NCI-H2227 (cell line): ENCODE measurements around the gene LCN9.
"Not testable (repeated sequence)": the region's sequence is repeated elsewhere in the genome, so short reads cannot be mapped to it uniquely, and the experiment has no call there.

Experiments used
- DNase-seq: peaks from one replicate; lab custom pipeline; 2025; ENCODE audit not compliant: unreplicated experiment; lab: John Stamatoyannopoulos, UW

The LCN9 gene

DNA sequence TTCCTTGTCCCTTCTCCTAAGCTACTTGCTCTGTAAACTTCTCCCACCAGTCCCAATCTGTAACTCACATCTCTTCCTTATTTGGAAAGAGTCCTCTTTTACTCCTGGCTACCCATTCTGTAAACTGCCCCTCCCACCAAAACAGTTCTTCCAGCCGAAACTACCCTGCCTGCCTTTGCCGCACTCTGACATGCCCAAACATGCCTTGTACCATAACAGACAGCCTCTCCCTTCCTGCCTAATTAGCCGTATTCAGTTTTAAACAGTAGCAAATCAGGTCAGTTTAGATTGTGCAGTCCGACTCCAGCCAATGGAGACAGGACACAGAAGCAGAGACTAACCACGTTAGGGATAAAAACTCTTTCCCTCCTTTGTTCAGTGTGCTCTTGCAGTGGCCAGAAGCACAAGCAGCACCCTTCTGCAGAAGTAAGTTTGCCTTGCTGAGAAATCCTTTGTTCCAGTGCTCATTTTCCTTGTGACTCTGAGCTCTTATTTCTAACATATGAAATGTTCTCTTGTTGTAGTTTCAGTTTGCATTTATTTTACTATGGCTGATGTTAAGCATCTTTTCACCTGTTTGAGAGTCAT is 18.4 kb upstream of the LCN9 start:
- no peak for DNase-seq

DNA sequence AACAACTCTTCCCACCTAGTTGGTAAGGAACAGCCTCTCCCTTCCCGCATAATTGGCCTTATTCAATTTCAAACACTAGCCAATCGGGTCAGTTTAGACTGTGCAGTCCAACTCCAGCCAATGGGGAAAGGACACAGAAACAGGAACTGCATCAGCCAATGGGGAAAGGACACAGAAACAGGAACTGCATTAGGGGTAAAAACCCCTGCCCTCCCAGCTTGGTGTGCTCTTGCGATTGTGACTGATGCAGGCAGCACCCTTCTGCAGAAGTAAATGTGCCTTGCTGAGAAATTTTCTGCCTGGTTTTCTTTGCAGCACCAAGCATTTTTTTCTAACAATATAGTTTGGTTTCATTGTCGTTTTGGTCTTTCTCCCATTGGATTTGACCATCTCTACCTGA is 15.2 kb upstream of the LCN9 start:
- no peak for DNase-seq

DNA sequence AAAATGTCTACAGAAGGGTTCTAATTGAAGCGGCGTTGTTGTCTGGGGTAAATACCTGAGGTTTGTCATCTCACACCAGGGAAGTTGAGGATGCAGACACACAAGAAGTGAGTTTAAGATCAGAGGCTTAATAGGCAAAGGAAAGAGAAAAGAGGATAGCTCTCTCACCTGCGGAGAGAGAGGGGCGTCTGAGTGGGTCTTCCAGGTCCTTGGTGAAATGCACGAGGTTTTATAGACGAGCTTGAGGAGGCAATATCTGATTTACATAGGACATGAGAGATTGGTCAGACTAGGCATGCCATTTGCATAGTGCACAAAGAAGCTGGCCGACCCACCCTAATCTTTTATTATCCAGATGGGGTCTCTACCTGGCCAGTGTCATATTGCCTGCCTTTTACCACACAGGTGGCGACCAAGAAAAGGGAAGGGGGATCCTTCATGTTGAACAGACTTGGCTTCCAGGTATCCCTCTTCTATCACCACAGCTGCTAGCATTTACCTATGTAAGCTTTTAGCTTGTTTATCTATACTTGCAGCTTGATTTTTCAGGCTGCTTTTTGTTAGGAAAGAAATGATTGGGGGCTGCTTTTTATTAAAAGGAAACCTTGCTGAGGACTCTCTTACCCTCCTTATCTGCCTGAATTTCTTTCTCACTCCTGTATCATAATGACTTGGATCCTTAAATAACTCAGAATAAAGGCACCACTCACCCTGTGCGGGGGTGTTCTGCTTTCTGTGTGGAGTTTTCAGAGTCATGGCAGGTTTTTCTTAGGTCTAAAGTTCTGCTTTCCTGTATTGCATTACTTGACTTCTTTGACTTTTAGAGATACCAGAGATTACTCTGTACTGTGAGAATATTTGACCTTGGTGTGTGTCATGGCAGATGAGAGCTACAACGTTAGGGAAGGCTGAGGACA is 14.4 kb upstream of the LCN9 start:
- DNase-seq, result no peak

DNA sequence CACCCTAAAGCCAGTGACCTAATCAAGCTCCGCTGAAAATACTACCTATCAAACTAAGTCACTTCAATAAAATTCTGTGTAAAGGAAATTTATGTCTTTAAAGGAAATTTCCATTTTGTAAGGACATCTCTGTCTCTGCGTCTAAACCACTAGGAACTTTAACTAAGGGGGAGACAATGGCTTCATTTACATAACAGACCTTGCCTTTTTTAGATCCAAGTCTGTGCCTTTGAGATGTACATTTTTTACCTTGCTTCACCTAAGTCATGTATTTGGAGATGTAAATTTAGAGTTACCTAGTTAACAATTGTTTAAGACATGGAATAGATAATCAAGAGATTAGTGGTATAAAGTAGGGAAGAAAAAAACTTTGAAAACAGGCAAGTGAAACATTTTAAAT is 13.6 kb upstream of the LCN9 start:
- no peak for DNase-seq

DNA sequence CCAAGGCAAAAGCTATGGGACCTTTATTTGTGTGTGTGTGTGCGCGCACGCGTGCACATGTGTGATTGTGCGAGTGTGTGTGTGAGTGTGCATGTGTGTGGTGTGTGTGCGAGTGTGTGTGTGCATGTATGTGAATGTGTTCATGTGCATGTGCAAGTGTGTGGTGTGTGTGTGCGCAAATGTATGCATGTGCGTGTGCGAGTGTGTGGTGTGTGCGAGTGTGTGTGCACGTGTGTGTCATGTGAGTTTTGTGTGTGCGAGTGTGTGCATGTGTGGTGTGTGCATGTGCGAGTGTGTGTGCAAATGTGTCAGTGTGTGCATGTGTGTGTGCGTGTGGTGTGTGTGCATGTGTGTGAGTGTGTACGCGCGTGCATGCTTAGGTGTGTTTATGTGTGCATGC is 12.7 kb upstream of the LCN9 start:
- no peak for DNase-seq

DNA sequence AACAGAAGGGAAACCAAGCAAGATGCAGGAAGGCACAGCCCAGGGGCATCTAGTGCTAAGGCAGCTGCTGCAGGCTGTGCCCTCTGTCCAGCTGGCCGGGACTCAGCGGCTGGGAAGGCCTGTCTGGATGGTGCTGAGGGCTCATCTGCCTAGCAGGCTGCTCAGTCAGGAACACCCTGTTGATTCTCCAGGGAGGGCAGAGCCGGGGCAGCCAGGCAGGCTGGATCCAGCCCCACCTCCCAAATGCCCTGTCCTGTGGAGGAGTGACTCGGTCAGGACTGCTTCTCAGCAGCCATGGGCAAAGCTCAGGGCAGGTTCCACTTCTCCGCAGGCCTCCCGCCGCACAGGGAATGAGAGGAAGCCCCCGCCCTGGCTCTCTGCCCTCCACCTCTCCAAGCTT is 7.8 kb upstream of the LCN9 start:
- DNase-seq, result no peak

DNA sequence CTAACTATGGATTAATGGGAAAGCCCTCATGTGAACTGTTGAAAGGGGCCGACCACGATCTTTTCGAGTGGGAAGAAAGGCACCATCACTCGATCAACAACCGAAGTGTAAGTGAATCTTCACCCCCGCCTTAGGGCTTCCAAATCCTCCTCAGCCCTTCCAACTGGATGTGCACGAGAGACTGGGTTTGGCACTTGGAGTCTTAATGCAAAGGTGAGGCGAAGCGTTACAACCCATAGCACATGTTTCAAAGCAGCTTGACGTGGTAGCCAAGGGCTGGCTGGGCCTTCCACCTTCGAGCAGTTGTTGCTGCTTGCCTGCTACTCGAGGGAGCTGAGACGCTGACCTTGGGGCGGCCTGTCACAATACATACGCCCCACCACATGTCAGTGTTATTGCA is 5.7 kb upstream of the LCN9 start:
- no peak for DNase-seq

DNA sequence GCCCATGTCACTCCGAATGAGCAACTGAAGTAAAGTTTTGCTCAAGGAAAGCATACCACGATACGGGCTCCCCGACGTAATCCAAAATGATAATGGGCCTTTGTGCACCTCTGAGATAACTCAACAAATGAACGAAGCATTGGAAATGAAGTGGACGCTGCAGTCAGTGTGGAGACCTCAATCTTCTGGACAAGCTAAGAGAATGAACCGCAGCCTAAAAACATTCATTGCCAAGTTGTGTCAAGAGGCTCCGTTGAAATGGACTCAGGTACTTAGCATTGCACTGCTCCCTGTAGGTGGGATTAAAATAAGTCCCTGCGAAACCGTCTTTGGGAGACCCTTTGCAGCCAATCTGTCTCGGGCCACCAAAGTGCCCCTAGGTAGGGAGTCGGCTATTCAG is 3.9 kb upstream of the LCN9 start:
- DNase-seq, result no peak

DNA sequence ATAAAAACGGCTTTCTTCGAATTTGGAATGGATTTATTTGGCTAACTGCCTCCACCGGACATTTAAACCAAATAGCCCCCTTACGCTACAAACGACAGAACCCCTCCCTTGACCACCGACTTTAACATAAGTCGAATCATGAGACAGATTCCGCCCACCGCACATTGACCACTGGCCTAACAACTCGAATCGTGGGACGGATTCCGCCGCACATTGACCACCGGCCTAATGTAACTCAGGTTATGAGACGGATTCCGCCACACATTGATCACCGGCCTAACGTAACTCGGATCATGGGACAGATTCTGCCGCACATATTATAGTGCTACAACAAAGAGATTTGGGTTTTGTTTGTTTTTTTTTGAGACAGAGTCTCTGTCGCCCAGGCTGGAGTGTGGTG is 2.7 kb upstream of the LCN9 start:
- DNase-seq, result no peak

DNA sequence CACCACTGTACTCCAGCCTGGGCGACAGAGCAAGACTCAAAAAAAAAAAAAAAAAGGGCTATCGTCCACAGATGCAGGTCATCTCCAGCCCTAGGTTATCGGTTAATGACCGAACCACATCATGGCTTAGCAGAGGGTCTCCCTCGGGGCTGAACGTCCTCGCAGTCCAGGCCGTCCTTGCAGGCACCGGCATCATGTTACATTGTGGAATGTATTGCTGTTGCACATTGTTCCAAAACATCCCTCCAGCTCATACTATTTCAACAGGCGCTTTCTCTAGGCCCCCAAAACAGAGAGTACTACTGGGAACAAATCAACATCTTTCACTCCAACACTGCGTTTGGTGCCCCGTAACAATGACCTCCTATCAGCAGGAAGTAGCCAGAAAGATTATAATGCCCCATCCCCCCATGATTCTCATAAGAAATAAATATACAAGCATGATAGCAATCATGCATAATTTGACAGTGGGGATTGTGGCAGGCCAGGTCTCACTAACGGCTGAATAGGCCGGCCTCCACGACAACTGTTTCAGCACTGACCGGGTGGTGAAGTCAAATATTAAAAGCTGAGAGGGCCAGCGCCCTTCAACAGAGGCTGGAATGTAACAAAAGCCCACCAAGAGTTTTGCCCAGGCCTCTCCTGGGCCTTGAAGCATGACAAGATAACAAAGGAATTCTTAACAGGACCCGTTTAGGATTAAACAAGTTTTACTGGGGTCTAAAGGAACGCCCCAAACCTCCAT is 1.1 kb upstream of the LCN9 start:
- no peak for DNase-seq

DNA sequence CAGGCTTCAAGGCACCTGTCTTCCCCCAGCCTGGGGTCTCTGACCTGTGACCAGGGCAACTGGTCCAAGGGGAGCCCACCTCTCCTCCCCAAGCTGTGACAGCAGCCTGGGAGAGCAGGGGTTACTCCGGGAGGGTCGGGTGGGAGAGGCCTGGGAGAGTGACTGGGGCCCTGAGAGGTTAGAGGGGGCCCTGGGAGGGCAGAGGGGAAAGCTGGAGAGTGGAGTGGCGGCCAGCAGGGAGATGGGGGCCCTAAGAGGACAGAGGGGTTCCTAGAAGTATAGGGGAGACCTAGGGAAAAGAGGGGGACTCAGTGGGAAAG is 302 bp downstream of the LCN9 start:
- no peak for DNase-seq

DNA sequence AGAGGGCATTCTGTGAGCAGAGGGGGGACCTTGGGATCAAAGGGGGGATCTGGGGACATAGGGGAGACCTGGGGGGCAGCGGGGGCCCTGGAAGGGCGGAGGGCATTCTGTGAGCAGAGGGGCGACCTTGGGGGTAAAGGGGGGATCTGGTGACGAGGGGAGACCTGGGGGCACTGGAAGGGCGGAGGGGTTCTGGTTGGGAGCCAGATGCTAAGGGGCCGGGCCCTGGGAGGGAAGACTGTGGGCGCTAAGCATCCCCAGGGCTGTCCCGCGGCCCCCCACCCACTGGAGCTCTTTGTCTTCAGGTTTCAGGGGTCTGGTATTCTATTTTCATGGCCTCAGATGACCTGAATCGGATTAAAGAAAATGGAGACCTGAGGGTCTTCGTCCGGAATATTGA is 748 bp downstream of the LCN9 start:
- DNase-seq, result no peak

DNA sequence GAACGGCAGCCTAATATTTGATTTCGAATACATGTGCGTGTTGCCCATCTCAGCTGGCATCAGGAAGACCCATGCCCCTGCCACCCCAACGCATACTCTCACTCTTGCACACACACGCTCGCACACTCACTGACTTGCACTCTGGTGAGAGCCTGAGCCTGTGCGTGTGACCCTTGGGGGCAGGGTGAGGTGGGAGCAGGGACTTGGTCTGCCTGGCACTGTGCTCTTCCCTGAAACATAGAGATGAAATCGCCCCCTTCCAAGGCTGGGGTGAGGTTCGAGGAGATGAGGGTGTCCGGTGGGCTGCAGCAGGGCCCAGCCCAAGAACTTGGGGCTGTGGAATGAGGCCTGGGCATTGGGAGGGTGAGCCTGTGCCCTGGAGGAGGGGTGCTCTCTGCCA is 1.2 kb downstream of the LCN9 start:
- DNase-seq, result no peak

DNA sequence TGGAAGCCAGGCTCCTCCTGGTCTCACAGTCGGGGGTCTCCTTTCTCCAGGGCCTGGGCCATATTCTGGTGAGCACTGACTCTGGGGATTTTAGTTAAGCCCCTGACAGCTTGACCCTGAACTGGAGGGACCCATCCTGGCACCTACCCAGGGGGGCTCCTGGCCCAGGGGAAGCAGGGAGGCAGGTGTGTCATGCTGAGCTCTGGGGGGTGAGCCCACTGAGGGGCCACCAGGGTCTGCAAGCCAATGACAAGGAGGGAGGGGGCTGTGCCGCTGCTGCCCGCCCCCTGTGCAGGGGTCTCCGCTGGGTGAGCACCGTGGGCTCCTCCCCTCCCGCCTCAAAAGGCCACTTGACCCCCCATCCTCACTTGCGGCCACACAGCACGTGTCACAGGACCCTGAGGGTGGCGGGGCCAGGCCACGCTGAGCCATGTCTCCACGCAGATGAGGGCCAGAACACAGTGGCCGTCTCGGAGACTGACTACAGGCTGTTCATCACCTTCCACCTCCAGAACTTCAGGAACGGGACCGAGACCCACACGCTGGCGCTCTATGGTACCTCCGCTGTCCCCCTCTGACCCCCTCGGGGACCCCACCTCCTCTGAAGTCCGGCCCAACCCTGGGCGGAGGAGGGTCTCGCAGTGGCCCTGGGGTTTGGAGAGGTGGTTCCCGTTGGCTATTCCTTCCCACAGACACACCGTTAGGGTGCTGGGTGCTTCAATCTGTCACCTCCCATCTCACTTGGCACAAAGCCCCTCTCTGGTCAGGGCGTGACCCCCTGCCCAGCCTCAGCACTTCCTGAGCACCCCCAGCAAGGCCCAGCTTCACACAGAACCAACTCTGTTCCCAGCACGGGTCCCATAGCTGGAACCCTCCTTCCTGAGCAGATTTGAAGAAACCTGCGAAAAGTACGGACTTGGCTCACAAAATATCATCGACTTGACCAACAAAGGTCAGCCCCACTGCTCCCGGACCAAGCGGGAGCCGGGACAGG is 2.0 kb downstream of the LCN9 start:
- no peak for DNase-seq

DNA sequence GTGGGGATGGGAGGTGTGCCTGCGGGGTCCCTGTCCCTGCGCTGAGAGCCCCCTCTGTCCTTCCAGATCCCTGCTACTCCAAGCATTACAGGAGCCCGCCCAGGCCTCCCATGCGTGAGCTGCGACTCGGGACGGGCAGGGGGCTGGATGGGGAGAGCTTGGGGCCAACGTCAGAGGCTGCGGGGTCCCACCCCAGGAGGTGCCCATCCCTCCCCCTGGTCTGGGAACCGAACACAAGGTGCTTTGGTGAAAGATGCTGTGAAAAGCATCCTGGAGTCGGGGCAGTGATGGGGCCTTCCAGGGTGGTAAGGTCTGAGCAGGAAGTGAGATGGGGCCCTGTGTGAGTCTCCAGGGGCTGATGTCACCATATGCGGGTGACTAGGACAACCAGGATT is 2.7 kb downstream of the LCN9 start:
- no peak for DNase-seq

DNA sequence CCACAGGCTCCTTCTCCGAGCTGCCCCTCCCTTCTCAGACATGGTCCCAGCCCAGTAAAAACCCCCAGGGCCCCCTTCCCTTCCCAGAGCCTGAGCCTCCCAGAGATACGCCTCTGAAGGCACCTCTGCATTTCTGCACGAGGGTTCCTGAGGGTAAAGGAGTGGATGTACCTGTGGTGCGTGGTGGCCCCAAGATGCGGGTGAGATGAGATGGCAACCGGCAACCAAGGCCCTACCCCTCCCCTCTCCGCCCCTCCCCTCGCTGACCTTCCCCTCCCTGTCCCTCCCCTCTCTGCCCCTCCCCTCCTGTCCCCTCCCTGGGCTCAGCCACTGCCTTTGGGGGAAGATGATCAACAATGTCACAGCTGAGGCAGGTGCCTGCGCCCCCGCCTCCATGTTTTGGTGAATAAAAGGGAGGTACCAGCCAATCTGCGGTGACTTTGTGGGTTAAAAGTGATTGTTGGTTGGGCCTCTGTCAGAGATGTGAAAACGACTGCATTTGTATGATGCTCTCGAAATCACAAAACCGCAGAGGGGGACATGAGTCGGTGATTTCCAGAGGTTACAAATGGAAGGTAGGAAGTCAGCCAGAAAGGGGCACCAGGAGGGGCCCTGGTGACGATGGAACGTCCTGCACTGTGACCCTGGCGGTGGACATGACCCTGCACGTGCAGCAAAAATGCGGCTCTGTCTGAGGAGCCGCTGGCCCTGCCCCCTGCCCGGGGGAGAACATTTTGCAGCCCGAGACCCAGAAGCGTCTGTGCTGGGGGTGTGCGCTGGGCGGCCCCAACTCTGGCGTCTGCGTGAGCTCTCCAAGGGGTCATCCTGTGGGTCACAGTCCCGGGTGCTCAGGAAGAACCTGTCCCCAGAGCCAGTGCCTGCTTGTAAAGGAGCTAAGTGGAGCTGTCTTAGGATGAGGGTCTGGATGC is 3.7 kb downstream of the LCN9 start:
- DNase-seq, result no peak

DNA sequence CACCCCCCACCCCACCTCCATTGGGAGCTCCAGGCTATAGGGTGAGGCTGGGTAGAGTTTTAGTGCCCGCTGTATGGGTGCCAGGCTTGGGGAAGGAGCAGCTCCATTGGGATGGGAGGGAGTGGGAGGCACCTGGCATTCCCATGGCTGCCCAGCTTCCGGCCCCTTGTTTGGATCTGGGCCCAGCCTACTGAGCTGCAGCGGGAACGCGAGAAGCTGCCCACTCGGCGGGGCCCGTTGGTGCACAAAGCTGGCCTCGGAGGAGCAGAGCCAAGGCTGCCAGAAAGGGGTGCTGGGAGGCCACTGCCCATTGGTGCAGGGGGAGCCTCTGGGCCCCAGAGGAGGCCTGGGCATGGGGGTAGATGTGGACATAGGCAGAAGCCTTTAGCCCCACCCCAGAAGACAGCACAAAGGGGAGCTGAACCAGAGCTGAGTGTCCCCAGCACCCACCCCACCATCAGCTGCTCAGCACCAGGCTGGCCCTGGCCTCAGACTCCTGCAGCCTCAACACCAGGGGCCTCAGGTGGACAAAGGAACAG is 4.4 kb downstream of the LCN9 start:
- no peak for DNase-seq

DNA sequence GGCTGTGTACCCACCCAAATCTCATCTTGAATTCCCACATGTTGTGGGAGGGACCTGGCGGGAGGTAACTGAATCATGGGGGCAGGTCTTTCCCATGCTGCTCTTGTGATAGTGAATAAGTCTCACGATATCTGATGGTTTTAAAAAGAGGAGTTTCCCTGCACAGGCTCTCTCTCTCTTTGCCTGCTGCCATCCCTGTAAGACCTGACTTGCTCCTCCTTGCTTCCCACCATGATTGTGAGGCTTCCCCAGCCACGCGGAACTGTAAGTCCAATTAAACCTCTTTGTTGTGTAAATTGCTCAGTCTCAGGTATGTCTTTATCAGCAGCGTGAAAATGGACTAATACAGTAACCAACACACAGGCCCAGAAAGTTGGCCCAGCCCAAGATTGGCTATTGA is 5.9 kb downstream of the LCN9 start:
- DNase-seq, result not testable (repeated sequence)

DNA sequence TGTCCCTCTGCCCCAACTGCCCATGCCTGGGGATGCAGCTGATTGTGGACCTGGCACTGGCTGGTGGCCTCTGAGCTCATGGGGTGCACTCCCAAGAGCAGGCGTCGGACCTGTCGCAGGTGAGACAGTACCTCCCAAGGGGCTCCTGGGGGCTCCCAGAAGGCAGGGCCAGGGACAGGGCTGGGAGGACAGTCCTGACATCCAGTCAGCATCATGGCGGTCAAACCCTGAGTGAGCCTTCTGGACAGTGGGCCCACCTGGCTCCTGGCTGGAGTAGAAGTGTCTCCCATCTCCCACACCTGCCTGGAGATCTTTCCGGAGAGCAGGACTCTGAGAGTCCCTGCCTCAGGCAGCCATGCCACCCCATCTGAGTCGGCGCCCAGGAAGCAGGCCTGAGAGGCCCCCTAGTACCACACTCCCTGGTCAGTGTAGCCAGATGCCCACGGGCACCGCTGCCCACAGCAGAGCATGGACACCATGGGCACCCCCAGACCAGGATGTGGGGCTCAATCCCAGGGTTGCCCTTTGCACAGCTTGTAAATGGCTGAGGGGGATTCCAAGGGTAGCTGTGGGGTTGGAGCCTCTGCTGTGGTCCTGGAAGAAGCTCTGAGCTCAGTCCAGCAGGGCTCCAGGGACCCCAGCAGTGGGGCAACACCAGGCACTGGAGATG is 6.6 kb downstream of the LCN9 start:
- no peak for DNase-seq
